Type B pancreatic cell (in vitro differentiated cells): ENCODE results near the gene SLC35F6. TPM values are rescaled to one million over a fixed set of nuclear protein-coding genes. Genes with fewer than 3 reads are reported as not detected.

Source experiments
- DNase-seq: peaks from one replicate; pipeline ENCODE4 v3.0.0; 2021; ENCODE audit warnings: mixed read lengths; ENCODE audit not compliant: unreplicated experiment; ENCODE audit errors: extremely low spot score
- H3K27ac Mint-ChIP-seq: 2 replicates; pipeline ENCODE4 v1.8.0; 2021; ENCODE audit warnings: mild to moderate bottlenecking, mixed read lengths
- H3K27me3 Mint-ChIP-seq: 2 replicates; pipeline ENCODE4 v1.8.0; 2021; ENCODE audit warnings: mixed read lengths
- H3K36me3 Mint-ChIP-seq: 2 replicates; pipeline ENCODE4 v1.8.0; 2021; ENCODE audit warnings: mixed read lengths
- H3K4me1 Mint-ChIP-seq: one replicate; pipeline ENCODE4 v1.8.0; 2021; ENCODE audit warnings: mixed read lengths; ENCODE audit not compliant: unreplicated experiment
- H3K4me3 Mint-ChIP-seq: 2 replicates; pipeline ENCODE4 v1.8.0; 2021; ENCODE audit warnings: mild to moderate bottlenecking, mixed read lengths
- H3K9me3 Mint-ChIP-seq: 2 replicates; pipeline ENCODE4 v1.8.0; 2021; ENCODE audit warnings: mixed read lengths
- CTCF ChIP-seq: fragments of 200-600 bp; sonication (generic); conservative IDR thresholded peaks from 2 replicates; pipeline ENCODE4 v1.5.0; 2021; ENCODE audit warnings: antibody characterized with exemption, mild to moderate bottlenecking
- total RNA-seq: library from RNA; stranded (reverse); gene quantifications from 2 replicates; pipeline ENCODE4 v1.2.1, GENCODE V29; 2021; ENCODE audit warnings: low replicate concordance

The SLC35F6 gene
- total RNA-seq, 1 donor from 2014 or later = 28.5 TPM

GRCh38 chr2:26776195-26776800, 12.2 kb downstream of the SLC35F6 start:
- H3K27me3 Mint-ChIP-seq = no peaks in the 10 kb centered on the region
- no peak overlapping the region for H3K27ac Mint-ChIP-seq
- peaks cover 14% of the 10 kb centered on the region for H3K4me1 Mint-ChIP-seq
- H3K4me3 Mint-ChIP-seq = no peak overlapping the region
- H3K9me3 Mint-ChIP-seq = no peaks in the 10 kb centered on the region
- no peak for TF ChIP-seq CTCF
- no peak for DNase-seq
- peaks cover 4% of the 10 kb centered on the region for H3K36me3 Mint-ChIP-seq

- H3K27ac Mint-ChIP-seq = no peak overlapping the region
- H3K4me3 Mint-ChIP-seq = no peak overlapping the region
Observed at GRCh38 chr2:26778098-26778497, 14.0 kb downstream of the SLC35F6 start.

GRCh38 chr2:26778507-26778906, 14.4 kb downstream of the SLC35F6 start:
- no peaks in the 10 kb centered on the region for H3K9me3 Mint-ChIP-seq
- no peak for TF ChIP-seq CTCF
- H3K4me3 Mint-ChIP-seq = no peak overlapping the region
- no peaks in the 10 kb centered on the region for H3K4me1 Mint-ChIP-seq
- no peak for DNase-seq
- H3K27ac Mint-ChIP-seq = no peak overlapping the region
- H3K27me3 Mint-ChIP-seq = no peaks in the 10 kb centered on the region
- H3K36me3 Mint-ChIP-seq = peaks cover 7% of the 10 kb centered on the region

More at GRCh38 chr2:26778098-26778497, 14.0 kb downstream of the SLC35F6 start:
- Mint-ChIP-seq H3K27me3 (no peaks in the 10 kb centered on the region), H3K9me3 (no peaks in the 10 kb centered on the region), H3K36me3 (peaks cover 7% of the 10 kb centered on the region), H3K4me1 (no peaks in the 10 kb centered on the region)
- DNase-seq = no peak
- TF ChIP-seq CTCF = no peak

- H3K4me3 Mint-ChIP-seq = no peak overlapping the region
- peaks cover 7% of the 10 kb centered on the region for H3K36me3 Mint-ChIP-seq
- no peak for TF ChIP-seq CTCF
- no peaks in the 10 kb centered on the region for H3K9me3 Mint-ChIP-seq
- no peaks in the 10 kb centered on the region for H3K27me3 Mint-ChIP-seq
- peaks cover 1% of the 10 kb centered on the region for H3K4me1 Mint-ChIP-seq
- DNase-seq = no peak
- no peak overlapping the region for H3K27ac Mint-ChIP-seq
Observed at GRCh38 chr2:26780203-26780760, 16.2 kb downstream of the SLC35F6 start.

GRCh38 chr2:26782876-26783704, 19.0 kb downstream of the SLC35F6 start:
- Mint-ChIP-seq H3K9me3 (no peaks in the 10 kb centered on the region), H3K4me1 (peaks cover 12% of the 10 kb centered on the region), H3K36me3 (peaks cover 8% of the 10 kb centered on the region), H3K4me3 (no peak overlapping the region), H3K27ac (no peak overlapping the region), H3K27me3 (no peaks in the 10 kb centered on the region)
- TF ChIP-seq CTCF = no peak
- no peak for DNase-seq
